Measurements from ENCODE around the gene MOB3A.
"Not testable (repeated sequence)": the region's sequence is repeated elsewhere in the genome, so short reads cannot be mapped to it uniquely, and the experiment has no call there.

MOB3A gene

GRCh38 chr19:2037651-2038255, 58.4 kb downstream of the MOB3A start:
- DNase-seq (ENCODE audit: insufficient read length, low spot score) (no peak), FAIRE-seq (no peak)

- DNase-seq (ENCODE audit: insufficient read length, low spot score), result no peak
- FAIRE-seq, result no peak
Measured at GRCh38 chr19:2036424-2036823, 59.7 kb downstream of the MOB3A start.

- no peak for DNase-seq (ENCODE audit: insufficient read length, low spot score)
- FAIRE-seq, result no peak
Measured at GRCh38 chr19:2035590-2035991, 60.5 kb downstream of the MOB3A start.

DNA sequence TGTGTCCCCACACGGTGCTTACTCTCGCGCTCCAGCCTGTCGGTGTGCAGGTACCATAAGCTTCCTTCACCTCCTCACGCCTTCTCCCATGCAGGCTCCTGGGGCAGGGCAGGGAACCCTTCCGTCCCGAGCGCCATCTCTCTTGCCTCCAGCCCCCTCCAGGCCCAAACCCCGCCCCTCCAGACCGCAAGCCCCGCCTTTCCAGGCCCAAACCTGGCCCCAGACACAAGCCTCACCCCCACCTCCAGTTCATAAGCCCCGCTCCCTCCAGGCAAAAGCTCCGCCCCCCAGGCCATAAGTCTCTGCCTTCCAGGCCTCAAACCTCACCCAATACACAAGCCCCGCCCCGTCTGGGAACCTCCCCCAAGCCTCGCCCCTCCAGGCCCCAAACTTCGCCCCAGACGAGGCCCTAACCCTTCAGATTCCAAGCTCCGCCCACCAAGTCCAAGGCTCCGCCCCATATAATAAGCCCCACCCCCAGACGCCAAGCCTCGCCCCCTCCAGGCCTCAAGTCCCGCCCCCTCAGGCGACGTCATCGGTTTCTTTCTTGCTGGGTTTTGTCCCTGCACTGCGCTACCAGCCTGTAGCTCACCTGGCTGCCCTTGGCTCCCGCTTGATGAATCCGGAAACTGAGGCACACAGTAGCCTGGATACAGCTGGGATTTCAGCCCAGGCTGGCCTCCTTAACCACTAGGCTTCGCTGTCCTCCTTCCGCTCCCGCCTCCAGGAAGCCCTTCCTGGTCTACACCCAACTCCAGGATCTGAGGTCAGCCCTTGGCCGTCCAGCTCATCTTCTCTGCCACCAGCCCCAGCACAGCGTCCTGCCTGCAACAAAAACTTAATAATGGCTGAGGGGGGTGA, 61.2 kb downstream of the MOB3A start:
- DNase-seq (ENCODE audit: insufficient read length, low spot score) (no peak), FAIRE-seq (no peak)

- DNase-seq (ENCODE audit: insufficient read length, low spot score); FAIRE-seq: not testable (repeated sequence)
Measured at GRCh38 chr19:2034253-2034652, 61.9 kb downstream of the MOB3A start.

DNA sequence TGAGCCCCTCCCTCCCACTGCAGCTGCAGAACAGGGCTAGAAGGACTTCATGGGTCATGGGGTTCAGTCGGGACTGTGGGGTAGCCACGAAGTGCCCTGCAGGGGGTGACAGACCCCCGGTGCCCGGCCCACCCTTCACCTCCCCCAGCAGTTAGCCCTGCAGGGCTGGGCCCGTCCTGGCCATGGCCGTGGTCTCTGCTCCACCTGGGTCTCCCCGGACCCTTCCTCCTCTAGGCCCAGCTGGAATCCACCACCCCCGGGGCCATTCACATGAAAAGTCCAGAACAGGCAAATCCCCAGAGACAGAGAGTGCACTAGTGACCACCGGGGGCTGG, 62.3 kb downstream of the MOB3A start:
- DNase-seq (ENCODE audit: insufficient read length, low spot score) (no peak), FAIRE-seq (no peak)

DNA sequence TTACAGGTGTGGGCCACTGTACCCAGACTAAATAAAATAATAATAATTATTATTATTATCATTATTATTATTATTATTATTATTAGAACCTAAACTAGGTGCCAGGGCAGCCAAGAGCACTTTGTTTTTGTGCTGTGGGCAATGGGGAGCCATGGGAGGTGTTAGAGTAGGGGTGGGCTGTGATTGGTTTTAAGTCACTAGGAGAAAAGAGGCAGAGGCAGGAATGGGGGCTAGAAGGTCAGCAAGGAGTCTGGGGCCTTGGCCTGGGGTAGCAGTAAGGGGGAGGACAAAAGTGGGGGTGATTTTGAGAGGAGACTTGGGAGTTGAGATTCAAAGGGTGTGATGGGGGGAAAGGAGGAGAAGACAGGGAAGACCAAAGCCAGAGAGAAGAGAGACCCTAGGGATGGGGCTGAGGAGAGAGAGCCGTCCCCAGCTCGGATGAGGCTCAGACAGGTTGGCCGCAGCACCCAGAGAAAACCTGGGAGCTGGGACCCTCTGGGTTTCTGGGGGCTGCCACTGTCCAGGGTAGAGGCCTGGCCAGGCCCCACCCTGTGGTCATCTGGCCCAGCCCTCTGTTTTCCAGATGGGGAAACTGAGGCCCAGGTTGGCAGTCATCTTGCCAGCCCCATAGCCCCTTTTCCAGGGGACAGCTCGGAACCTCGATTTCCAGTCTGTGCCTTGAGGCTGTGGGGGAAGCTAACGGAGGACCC, 62.9 kb downstream of the MOB3A start:
- FAIRE-seq (no peak), DNase-seq (ENCODE audit: insufficient read length, low spot score) (no peak)

- DNase-seq (ENCODE audit: insufficient read length, low spot score) (no peak), FAIRE-seq (no peak)
Measured at GRCh38 chr19:2032296-2032941, 63.7 kb downstream of the MOB3A start.

DNA sequence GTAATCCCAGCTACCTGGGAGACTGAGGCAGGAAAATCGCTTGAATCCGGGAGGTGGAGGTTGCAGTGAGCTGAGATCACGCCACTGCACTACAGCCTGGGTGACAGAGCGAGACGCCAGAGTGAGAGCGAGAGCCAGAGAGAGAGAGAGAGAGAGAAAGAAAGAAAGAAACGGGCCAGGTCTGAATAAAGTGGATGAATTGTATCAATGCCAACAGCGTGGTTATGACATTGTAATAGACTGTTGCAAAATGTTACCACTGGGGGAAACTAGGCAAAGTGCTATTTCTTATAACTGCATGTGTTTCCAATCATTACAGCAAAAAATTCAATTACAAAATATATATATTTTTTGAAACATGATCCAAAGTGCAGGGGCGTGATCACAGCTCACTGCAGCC, 68.8 kb downstream of the MOB3A start:
- no peak for FAIRE-seq
- DNase-seq (ENCODE audit: insufficient read length, low spot score), result no peak

DNA sequence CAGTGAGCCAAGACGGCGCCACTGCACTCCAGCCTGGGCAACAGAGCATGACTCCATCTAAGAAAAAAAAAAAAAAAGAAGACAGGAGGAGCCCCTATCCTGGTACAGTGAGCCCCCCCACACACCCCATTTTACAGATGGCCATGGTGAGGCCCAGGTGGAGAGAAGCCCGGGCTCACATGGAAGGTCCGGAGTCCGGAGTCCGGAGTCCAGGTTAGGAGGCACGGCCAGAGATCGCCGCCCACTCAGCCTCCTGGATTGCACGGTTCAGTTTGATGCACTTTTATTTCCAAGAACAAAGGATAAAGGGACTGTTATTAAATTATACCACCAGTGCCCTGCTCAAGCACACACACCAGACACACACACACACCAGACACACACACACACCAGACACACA, 69.4 kb downstream of the MOB3A start:
- no peak for FAIRE-seq
- no peak for DNase-seq (ENCODE audit: insufficient read length, low spot score)

- DNase-seq (ENCODE audit: insufficient read length, low spot score), result no peak
- no peak for FAIRE-seq
Measured at GRCh38 chr19:2022289-2022688, 73.8 kb downstream of the MOB3A start.

DNA sequence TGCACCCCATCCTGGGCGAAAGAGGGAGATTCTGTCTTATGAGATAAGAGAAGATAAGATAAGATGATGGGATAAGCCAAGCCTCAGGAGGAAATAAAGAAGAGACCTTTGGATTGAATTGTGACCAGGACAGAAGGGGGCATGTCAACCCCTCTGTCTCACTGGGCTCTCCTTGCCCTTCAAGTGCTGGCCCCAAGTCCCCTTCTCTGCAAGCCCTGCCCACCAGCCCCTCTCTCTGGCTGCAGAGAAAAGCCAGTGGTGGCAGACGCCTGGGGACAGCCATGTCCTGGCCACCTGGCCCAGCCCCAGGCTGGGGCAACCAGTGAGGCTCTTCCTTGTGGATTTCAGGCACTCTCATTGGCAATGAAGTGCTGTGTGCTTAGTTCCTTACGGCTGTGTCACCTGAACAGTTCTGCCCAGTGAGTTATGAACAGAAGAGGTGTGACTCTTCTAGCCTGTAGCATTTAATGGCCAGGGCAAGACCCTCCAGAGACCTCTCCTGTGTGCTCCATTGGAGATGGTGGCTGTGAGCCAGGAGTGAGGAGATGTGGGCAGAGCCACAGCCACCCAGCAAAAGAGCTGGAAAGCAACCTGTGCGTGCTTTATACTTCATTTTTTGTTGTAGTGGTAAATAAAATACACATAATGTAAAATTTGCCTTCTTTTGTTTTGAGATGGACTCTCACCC, 74.5 kb downstream of the MOB3A start:
- no peak for FAIRE-seq
- no peak for DNase-seq (ENCODE audit: insufficient read length, low spot score)
